Islet precursor cell (in vitro differentiated cells): Measurements from ENCODE around the gene PGAM2.

Experiments used
- DNase-seq: peaks from one replicate; pipeline ENCODE4 v3.0.0-alpha.2; 2018

Gene PGAM2

GRCh38 chr7:44082541-44083207, 17.3 kb upstream of the PGAM2 start:
- DNase-seq = peak; percentile 100

- DNase-seq = no peak
Measured at GRCh38 chr7:44081266-44081748, 15.9 kb upstream of the PGAM2 start.

- DNase-seq = no peak
Measured at GRCh38 chr7:44080686-44081265, 15.4 kb upstream of the PGAM2 start.

- DNase-seq = no peak
Measured at GRCh38 chr7:44080118-44080517, 14.8 kb upstream of the PGAM2 start.

GRCh38 chr7:44079331-44080021, 14.1 kb upstream of the PGAM2 start:
- DNase-seq = no peak

- DNase-seq = no peak
Measured at GRCh38 chr7:44078521-44078920, 13.2 kb upstream of the PGAM2 start.

- DNase-seq = no peak
Measured at GRCh38 chr7:44077681-44078091, 12.3 kb upstream of the PGAM2 start.

GRCh38 chr7:44077061-44077460, 11.7 kb upstream of the PGAM2 start:
- DNase-seq = no peak

GRCh38 chr7:44076101-44076895, 10.9 kb upstream of the PGAM2 start:
- DNase-seq = no peak

- no peak for DNase-seq
Measured at GRCh38 chr7:44075296-44076075, 10.1 kb upstream of the PGAM2 start.

- no peak for DNase-seq
Measured at GRCh38 chr7:44074349-44074695, 9.0 kb upstream of the PGAM2 start.

- peak; percentile 84 for DNase-seq
Measured at GRCh38 chr7:44073664-44074348, 8.4 kb upstream of the PGAM2 start.

- peak; percentile 91 for DNase-seq
Measured at GRCh38 chr7:44072364-44073231, 7.2 kb upstream of the PGAM2 start.

- no peak for DNase-seq
Measured at GRCh38 chr7:44071726-44072363, 6.5 kb upstream of the PGAM2 start.

GRCh38 chr7:44068054-44068453, 2.7 kb upstream of the PGAM2 start:
- DNase-seq = no peak

GRCh38 chr7:44067064-44067951, 1.9 kb upstream of the PGAM2 start:
- peak; percentile 43 for DNase-seq

GRCh38 chr7:44066494-44067063, 1.2 kb upstream of the PGAM2 start:
- peak; percentile 38 for DNase-seq

GRCh38 chr7:44066111-44066460, 719 bp upstream of the PGAM2 start:
- DNase-seq = peak; percentile 47
